AG10803 (cell line): ENCODE measurements around the gene ADGRA3.

Experiments
- DNase-seq: peaks from one replicate; pipeline ENCODE4 v3.0.0; 2010; ENCODE audit warnings: low read depth
- H3K4me3 ChIP-seq: 2 replicates; pipeline ENCODE4 v1.5.1; 2011; ENCODE audit warnings: mild to moderate bottlenecking, low read length, control low read depth
- TF ChIP-seq, protein P1 (sequence below): conservative IDR thresholded peaks from 2 replicates; pipeline ENCODE4 v1.5.1; 2011; ENCODE audit warnings: mild to moderate bottlenecking, low read length, control low read depth, inconsistent platforms

ADGRA3 gene

DNA sequence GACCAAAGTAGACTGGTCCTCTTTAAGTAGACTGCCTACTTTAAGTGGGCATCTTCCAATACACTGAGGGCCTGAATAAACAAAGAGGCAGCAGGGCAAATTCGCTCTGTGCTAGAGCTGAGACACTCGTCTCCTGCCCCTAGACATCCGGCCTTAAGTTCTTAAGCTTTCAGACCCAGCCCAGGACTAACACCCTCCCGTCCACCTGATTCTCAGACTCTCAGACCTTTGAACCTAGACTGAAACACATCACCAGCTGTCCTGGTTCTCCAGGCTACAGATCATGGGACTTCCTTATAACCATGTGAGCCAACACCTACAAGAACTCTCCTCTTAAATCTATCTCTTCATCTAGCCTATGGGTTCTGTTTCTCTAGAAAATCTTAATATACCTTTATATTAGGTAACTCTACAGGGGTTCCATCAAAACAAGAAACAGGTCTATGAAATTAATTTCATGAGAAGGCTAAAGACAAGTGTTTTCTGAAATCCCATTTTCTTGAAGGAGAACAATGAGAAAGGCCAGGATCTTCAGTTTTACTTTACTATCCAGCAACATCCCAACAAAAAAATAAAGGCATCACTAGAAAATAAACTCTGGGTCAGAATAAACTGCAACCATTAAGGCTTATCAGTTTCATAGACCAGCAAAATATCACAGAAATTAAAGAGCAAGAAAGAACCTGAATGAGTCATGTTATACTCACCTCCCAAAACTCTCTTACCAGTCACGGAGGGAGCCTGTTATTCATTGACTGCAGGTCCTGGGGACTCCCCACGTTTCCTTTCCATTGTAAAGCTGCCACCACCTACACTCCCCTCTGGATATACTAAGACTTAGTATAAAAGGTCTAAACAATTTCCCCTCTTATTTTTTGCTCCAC lies 14.8 kb downstream of the ADGRA3 start:
- TF ChIP-seq, protein P1, sequence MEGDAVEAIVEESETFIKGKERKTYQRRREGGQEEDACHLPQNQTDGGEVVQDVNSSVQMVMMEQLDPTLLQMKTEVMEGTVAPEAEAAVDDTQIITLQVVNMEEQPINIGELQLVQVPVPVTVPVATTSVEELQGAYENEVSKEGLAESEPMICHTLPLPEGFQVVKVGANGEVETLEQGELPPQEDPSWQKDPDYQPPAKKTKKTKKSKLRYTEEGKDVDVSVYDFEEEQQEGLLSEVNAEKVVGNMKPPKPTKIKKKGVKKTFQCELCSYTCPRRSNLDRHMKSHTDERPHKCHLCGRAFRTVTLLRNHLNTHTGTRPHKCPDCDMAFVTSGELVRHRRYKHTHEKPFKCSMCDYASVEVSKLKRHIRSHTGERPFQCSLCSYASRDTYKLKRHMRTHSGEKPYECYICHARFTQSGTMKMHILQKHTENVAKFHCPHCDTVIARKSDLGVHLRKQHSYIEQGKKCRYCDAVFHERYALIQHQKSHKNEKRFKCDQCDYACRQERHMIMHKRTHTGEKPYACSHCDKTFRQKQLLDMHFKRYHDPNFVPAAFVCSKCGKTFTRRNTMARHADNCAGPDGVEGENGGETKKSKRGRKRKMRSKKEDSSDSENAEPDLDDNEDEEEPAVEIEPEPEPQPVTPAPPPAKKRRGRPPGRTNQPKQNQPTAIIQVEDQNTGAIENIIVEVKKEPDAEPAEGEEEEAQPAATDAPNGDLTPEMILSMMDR = no peak
- DNase-seq = peak; percentile 21
- no peak overlapping the region for H3K4me3 ChIP-seq

DNA sequence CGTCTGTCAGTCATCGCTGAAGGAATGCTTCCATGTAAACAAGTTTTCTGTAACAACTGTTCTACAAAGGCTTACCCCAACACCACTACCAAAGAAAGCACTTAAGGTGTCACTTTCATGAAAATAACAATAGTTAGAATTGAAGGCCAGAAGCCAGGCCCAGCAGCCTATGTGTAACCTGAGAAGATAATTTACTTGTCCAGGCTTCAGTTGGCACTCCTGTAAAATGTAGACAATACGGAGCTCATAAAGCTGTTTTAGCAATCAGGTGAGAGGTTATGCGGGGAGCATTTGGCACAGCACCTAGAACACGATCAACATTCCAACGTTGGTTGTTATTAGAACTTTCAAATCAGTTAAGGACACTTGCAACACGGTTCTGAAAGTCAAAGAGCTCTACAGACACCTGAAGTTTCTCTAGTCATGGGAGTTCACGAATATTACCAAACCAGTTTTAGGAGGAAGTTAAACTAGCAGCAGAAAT lies 15.7 kb downstream of the ADGRA3 start:
- H3K4me3 ChIP-seq = no peak overlapping the region
- TF ChIP-seq, protein P1 = no peak
- DNase-seq = no peak

DNA sequence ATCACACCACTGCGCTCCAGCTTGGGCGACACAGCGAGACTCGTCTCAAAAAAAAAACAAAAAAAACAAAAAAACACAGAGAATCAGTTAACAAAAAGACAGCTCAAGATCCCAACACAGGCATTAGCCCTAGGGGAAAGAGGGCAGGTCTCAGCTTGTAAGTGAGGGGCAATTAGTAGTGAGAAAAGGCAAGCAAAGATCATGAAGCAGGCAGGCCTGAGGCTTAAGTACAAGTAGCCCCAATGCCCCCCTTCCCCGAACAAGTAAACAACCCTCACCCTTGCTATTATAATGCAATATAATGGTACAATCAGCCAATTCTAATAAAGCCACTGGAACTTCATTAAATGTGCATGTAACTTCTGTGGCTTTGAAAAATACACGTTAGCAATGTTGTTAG lies 17.0 kb downstream of the ADGRA3 start:
- TF ChIP-seq, protein P1 = no peak
- no peak overlapping the region for H3K4me3 ChIP-seq
- DNase-seq = no peak

DNA sequence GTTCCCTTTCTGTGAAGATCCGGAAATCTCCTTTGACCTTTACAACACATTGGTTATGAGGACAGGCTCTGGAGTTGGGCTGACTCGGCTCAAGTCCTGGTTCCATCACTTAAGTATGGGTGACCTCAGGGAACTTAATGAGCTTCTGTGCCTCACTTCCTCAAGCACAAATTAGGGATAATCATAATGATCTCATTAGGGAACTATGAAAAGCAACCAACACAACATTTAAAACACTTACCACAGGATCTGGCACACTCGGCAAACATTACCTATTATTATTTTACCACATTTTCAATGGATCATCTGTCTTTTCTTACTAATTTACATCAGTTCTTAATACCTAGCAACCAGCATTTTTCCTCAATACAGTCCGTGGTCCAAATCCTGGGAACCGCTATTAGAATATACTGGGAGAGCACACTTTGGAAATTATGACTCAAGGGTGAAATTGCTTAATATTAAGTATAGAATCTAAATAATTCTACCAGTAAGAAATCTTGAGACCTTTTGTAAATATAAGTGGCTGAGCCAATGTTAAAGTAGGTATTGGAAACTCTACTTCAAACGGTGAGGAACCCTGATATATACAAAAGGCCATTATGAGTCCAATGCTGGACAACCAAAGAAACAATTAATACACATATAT lies 19.6 kb downstream of the ADGRA3 start:
- DNase-seq = peak; percentile 15
- no peak overlapping the region for H3K4me3 ChIP-seq
- TF ChIP-seq, protein P1 = no peak

DNA sequence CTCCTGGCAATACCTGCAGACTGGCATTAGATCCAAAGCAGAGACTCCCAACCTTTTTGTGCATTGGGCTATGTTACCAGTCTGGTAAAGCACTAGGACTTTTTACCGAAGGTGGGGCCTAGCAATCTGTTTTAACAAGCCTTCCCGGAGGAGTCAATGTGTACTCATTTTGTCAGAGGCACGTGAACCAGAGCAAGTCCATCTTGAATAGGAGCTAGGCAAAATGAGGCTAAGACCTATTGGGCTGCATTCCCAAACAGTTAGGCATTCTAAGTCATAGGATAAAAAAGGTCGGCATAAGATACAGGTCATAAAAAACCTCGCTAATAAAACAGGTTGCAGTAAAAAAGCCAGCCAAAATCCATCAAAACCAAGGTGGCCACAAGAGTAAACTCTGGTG lies 22.3 kb downstream of the ADGRA3 start:
- TF ChIP-seq, protein P1 = no peak
- no peak for DNase-seq

DNA sequence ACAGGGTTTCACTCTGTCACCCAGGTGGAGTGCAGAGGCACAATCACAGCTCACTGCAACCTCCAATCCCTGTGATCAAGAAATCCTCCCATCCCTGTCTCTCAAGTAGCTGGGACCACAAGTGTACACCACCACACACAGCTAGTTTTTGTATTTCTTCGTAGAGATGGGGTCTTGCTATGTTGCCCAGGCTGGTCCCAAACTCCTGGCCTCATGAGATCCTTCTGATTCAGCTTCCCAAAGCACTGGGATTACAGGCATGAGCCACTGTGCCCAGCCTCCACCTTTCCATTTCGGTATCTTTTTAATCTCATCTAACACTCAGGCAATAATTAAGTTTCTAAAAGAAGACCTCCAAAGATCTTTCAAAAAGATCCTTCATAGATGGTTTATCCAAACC lies 22.9 kb downstream of the ADGRA3 start:
- TF ChIP-seq, protein P1 = no peak
- DNase-seq = no peak
- H3K4me3 ChIP-seq = no peak overlapping the region

More for the DNA sequence above, 22.3 kb downstream of the ADGRA3 start:
- no peak overlapping the region for H3K4me3 ChIP-seq
